A549 (cell line): ENCODE measurements around the gene MAVS. TPM values are rescaled to one million over a fixed set of nuclear protein-coding genes. Genes with fewer than 3 reads are reported as not detected.

Experiments
- ATAC-seq, 2 experiments: fragments of 200-7000 bp in 1 of 2; fragments of >200 bp in 1 of 2; cut with Nextera tagmentation in 1 of 2; cut with Tn5 transposase in 1 of 2; 3 replicates each; pipeline versions ENCODE4 v1.8.0 to v1.9.1; 2018 to 2020; ENCODE audit warnings: mild to moderate bottlenecking in 1 of 2, moderate library complexity in 1 of 2
- CTCF ChIA-PET: fragments of 300-600 bp; sonication (Branson Sonifier 250); formaldehyde crosslinking; extraction: SDS; loops from one replicate; lab custom pipeline; 2021; ENCODE audit warnings: antibody characterized with exemption, inconsistent platforms; lab: Yijun Ruan, JAX
- POLR2A ChIA-PET: fragments of 350-600 bp; formaldehyde crosslinking; extraction: SDS; loops from one replicate; lab custom pipeline; 2021; ENCODE audit warnings: antibody characterized with exemption, inconsistent platforms; lab: Yijun Ruan, JAX
- DNase-seq, 2 experiments: peaks; one replicate each; pipeline versions ENCODE4 v3.0.0 to v3.0.0-alpha.2; 2011 to 2016; ENCODE audit warnings: low read depth in 1 of 2, low spot score in 1 of 2
- FAIRE-seq: peaks from 2 replicates; lab custom pipeline; 2011; peaks lifted over from hg19 to GRCh38; lab: Jason Lieb, UNC
- H3K27ac ChIP-seq, 2 experiments: fragments of >200 bp; sonication (Bioruptor Twin); formaldehyde crosslinking; 3 replicates each; pipeline ENCODE4 v1.5.1; 2016 to 2017
- H3K4me1 ChIP-seq: fragments of >200 bp; sonication (Bioruptor Twin); formaldehyde crosslinking; 3 replicates; pipeline ENCODE4 v1.6.1; 2016
- H3K4me2 ChIP-seq: fragments of >200 bp; sonication (Bioruptor Twin); formaldehyde crosslinking; 3 replicates; pipeline ENCODE4 v1.6.1; 2016
- H3K4me3 ChIP-seq: fragments of >200 bp; sonication (Bioruptor Twin); formaldehyde crosslinking; 3 replicates; pipeline ENCODE4 v1.5.1; 2016
- H3K9me3 ChIP-seq: fragments of >200 bp; sonication (Bioruptor Twin); formaldehyde crosslinking; 3 replicates; pipeline ENCODE4 v1.6.1; 2016
- BHLHE40 ChIP-seq: IDR thresholded peaks from 2 replicates; pipeline ENCODE4 v1.6.1; 2012; ENCODE audit warnings: low read depth, low read length, inconsistent platforms
- CBX2 ChIP-seq: fragments of 200-600 bp; sonication (generic); IDR thresholded peaks from 2 replicates; pipeline ENCODE4 v1.6.1; 2016; ENCODE audit warnings: low read depth, mild to moderate bottlenecking, borderline replicate concordance
- CBX8 ChIP-seq: fragments of 200-600 bp; sonication (generic); IDR thresholded peaks from 2 replicates; pipeline ENCODE4 v1.6.1; 2016
- CEBPB ChIP-seq, 2 experiments: fragments of >200 bp in 1 of 2; sonication (Bioruptor Twin) in 1 of 2; formaldehyde crosslinking in 1 of 2; IDR thresholded peaks; 2 replicates each; pipeline ENCODE4 v1.6.1; 2012 to 2016
- CHD2 ChIP-seq: fragments of 150-350 bp; IDR thresholded peaks from 2 replicates; pipeline ENCODE4 v1.6.1; 2014; ENCODE audit warnings: low read length; ENCODE audit not compliant: partially characterized antibody
- CHD4 ChIP-seq: fragments of 200-600 bp; sonication (generic); IDR thresholded peaks from 2 replicates; pipeline ENCODE4 v1.6.1; 2016; ENCODE audit warnings: antibody characterized with exemption, mild to moderate bottlenecking, borderline replicate concordance
- CTCF ChIP-seq: fragments of >200 bp; sonication (Bioruptor Twin); formaldehyde crosslinking; IDR thresholded peaks from 3 replicates; pipeline ENCODE4 v1.5.1; 2016
- EP300 ChIP-seq, 2 experiments: fragments of >200 bp; sonication (Bioruptor Twin); formaldehyde crosslinking; IDR thresholded peaks; 2 replicates in 1 of 2; 3 replicates in 1 of 2; pipeline ENCODE4 v1.6.1; 2016 to 2017
- ESRRA ChIP-seq: fragments of 150-350 bp; IDR thresholded peaks from 2 replicates; pipeline ENCODE4 v1.6.1; 2014; ENCODE audit warnings: mild to moderate bottlenecking, low read length, borderline replicate concordance
- FOSB ChIP-seq: fragments of 250-450 bp; sonication (Bioruptor Pico); IDR thresholded peaks from 2 replicates; pipeline ENCODE4 v1.5.0; 2020; ENCODE audit warnings: mild to moderate bottlenecking, moderate library complexity
- FOSL2 ChIP-seq, 2 experiments: fragments of 450-650 bp in 1 of 2; fragments of >200 bp in 1 of 2; sonication (Bioruptor Twin) in 1 of 2; formaldehyde crosslinking; IDR thresholded peaks; 2 replicates each; pipeline versions ENCODE4 v1.5.0 to v1.6.1; 2016 to 2020; ENCODE audit warnings: mild to moderate bottlenecking in 1 of 2, moderate library complexity in 1 of 2
- HES2 ChIP-seq: fragments of >200 bp; sonication (Bioruptor Twin); formaldehyde crosslinking; IDR thresholded peaks from 2 replicates; pipeline ENCODE4 v1.6.1; 2016
- HMGXB4 ChIP-seq: fragments of 250-450 bp; sonication (Bioruptor Pico); IDR thresholded peaks from 2 replicates; pipeline ENCODE4 v1.5.0; 2021; ENCODE audit warnings: mild to moderate bottlenecking, moderate library complexity, borderline replicate concordance
- HOXA7 ChIP-seq: fragments of 250-450 bp; sonication (Bioruptor Pico); IDR thresholded peaks from 2 replicates; pipeline ENCODE4 v1.5.0; 2020; ENCODE audit warnings: mild to moderate bottlenecking, moderate library complexity
- KDM1A ChIP-seq: fragments of 200-600 bp; sonication (generic); IDR thresholded peaks from 2 replicates; pipeline ENCODE4 v1.6.1; 2016; ENCODE audit warnings: low read depth, mild to moderate bottlenecking
- MAFK ChIP-seq: fragments of 450-650 bp; IDR thresholded peaks from 2 replicates; pipeline ENCODE4 v1.6.1; 2014; ENCODE audit not compliant: partially characterized antibody
- MAZ ChIP-seq: fragments of 150-350 bp; IDR thresholded peaks from 2 replicates; pipeline ENCODE4 v1.6.1; 2014; ENCODE audit warnings: antibody characterized with exemption, low read depth, low read length, borderline replicate concordance
- NPAS2 ChIP-seq: fragments of 250-450 bp; sonication (Bioruptor Pico); IDR thresholded peaks from 2 replicates; pipeline ENCODE4 v1.8.0; 2022; ENCODE audit warnings: mild to moderate bottlenecking, moderate library complexity, borderline replicate concordance
- RFX5 ChIP-seq: fragments of 450-650 bp; IDR thresholded peaks from 2 replicates; pipeline ENCODE4 v1.7.1; 2014; ENCODE audit warnings: antibody characterized with exemption, mild to moderate bottlenecking, moderate library complexity
- SMC3 ChIP-seq: fragments of >200 bp; sonication (Bioruptor Twin); formaldehyde crosslinking; IDR thresholded peaks from 3 replicates; pipeline ENCODE4 v1.6.1; 2018; ENCODE audit warnings: inconsistent platforms
- USF2 ChIP-seq: fragments of 450-650 bp; IDR thresholded peaks from 2 replicates; pipeline ENCODE4 v1.6.1; 2014; ENCODE audit warnings: antibody characterized with exemption
- ZFP36 ChIP-seq: fragments of 450-650 bp; IDR thresholded peaks from 2 replicates; pipeline ENCODE4 v1.6.1; 2014; ENCODE audit warnings: borderline replicate concordance; ENCODE audit not compliant: partially characterized antibody
- WGBS: methylation state at CpG from one replicate; pipeline ENCODE4 v1.1.6; 2017; ENCODE audit errors: missing lambda C conversion rate; 5-methylcytosine and 5-hydroxymethylcytosine counted together
- polyA plus RNA-seq, 4 experiments: library from polyadenylated mRNA; depleted of rRNA in 3 of 4; stranded (reverse); fragments of >200 nt; fragmentation: RNase III in 1 of 4; extraction: RNeasy Plus Mini Kit Qiagen cat#74134 plus additional on column Dnase treatment in 1 of 4; gene quantifications; 2 replicates in 3 of 4; 3 replicates in 1 of 4; pipeline ENCODE4 v1.2.3, GENCODE V29; 2011 to 2017

MAVS gene
- polyA plus RNA-seq, 2 of the 4 experiments (the other 2 are of a cell fraction), result 18.9 to 31.0 TPM

GRCh38 chr20:3803854-3804253 lies 42.8 kb upstream of the MAVS start:
- no peak for FAIRE-seq
- no peak for DNase-seq
- no peak overlapping the region for H3K4me2 ChIP-seq
- ATAC-seq, result no peak
- no peak overlapping the region for H3K4me3 ChIP-seq
- POLR2A ChIA-PET, result no interaction called here
- H3K27ac ChIP-seq, result peak overlapping the region; percentile 5 to 95; a peak in 4 of 6 replicates
- peaks cover 4% of the 10 kb centered on the region for H3K9me3 ChIP-seq
- peaks cover 86% of the 10 kb centered on the region for H3K4me1 ChIP-seq
- no peak for TF ChIP-seq SMC3
- TF ChIP-seq CHD4, result no peak
- no peak for TF ChIP-seq FOSL2 (IDR thresholded peaks at IDR 0.05)
- no peak for TF ChIP-seq FOSL2 (CRISPR knock-in tag; IDR thresholded peaks at IDR 0.05)
- TF ChIP-seq KDM1A, result no peak
- no peak for TF ChIP-seq MAFK
- TF ChIP-seq HES2, result no peak
- TF ChIP-seq FOSB, result no peak
- no peak for TF ChIP-seq MAZ
- no peak for TF ChIP-seq HOXA7
- TF ChIP-seq HMGXB4 (CRISPR knock-in tag), result no peak
- no peak for TF ChIP-seq CBX2
- no peak for TF ChIP-seq CBX8
- 74% methylated on average over 6 of the region's 6 CpGs for WGBS
- CTCF ChIA-PET, result no interaction called here

- no peak for ATAC-seq
- no peak overlapping the region for H3K4me2 ChIP-seq
- H3K4me1 ChIP-seq, result peaks cover 84% of the 10 kb centered on the region
- no peak for DNase-seq
- H3K4me3 ChIP-seq, result no peak overlapping the region
- no peak for FAIRE-seq
- no peak for TF ChIP-seq NPAS2 (CRISPR knock-in tag)
- no peak for TF ChIP-seq CTCF
- TF ChIP-seq CEBPB (IDR thresholded peaks at IDR 0.05), result peak in 1 of 2 experiments; percentile 55; a peak in 3 of 4 replicates
- H3K27ac ChIP-seq, result peak overlapping the region; percentile 95 to 99; a peak in 5 of 6 replicates
- ChIA-PET CTCF (interaction anchor here (2.0 kb wide), 1 partner anchor 51 kb away, joined by 8 read pairs; no protein-coding TSS in a partner anchor), POLR2A (interaction anchor here (1.0 kb wide), 1 partner anchor 8 kb away, joined by 3 read pairs; the partner anchor contains the start of gene CDC25B)
- WGBS, result 91% methylated on average over 11 of the region's 11 CpGs
- H3K9me3 ChIP-seq, result peaks cover 4% of the 10 kb centered on the region
Measured at GRCh38 chr20:3804254-3804751, 42.3 kb upstream of the MAVS start.

GRCh38 chr20:3804781-3805180 lies 41.9 kb upstream of the MAVS start:
- Histone ChIP-seq H3K4me2 (no peak overlapping the region), H3K4me1 (peaks cover 82% of the 10 kb centered on the region), H3K9me3 (peaks cover 4% of the 10 kb centered on the region), H3K4me3 (no peak overlapping the region), H3K27ac (peak overlapping the region; percentile 95 to 99)
- ATAC-seq (no peak), DNase-seq (no peak), FAIRE-seq (no peak)
- whole genome bisulfite sequencing, result 94% methylated on average over 11 of the region's 11 CpGs
- ChIA-PET CTCF (interaction anchor here (2.0 kb wide), 1 partner anchor 50 kb away, joined by 8 read pairs; no protein-coding TSS in a partner anchor), POLR2A (interaction anchor here (1.0 kb wide), 1 partner anchor 9 kb away, joined by 3 read pairs; the partner anchor contains the start of gene CDC25B)
- TF ChIP-seq CHD2, result no peak
- no peak for TF ChIP-seq ESRRA
- no peak for TF ChIP-seq USF2
- no peak for TF ChIP-seq EP300 (IDR thresholded peaks at IDR 0.05)
- no peak for TF ChIP-seq RFX5
- no peak for TF ChIP-seq SMC3
- TF ChIP-seq BHLHE40, result no peak
- no peak for TF ChIP-seq ZFP36
